Activated naive CD4-positive, alpha-beta T cell treated with anti-CD3 and anti-CD28 coated beads, Interleukin-2, amount 10 ng/mL, durations not matched to agents 7 days and 5 days (primary cell): ENCODE measurements around the gene TMEM200C.

Experiments used
- CTCF ChIA-PET: fragments of 350-600 bp; sonication (Branson Sonifier 250); formaldehyde crosslinking; loops from one replicate; lab custom pipeline; 2021; ENCODE audit warnings: antibody characterized with exemption; lab: Charles Lee
- DNase-seq: peaks from one replicate; pipeline ENCODE4 v3.0.0-alpha.2; 2020
- H3K27ac Mint-ChIP-seq: one replicate; pipeline ENCODE4 v1.8.0; 2021; ENCODE audit warnings: mild to moderate bottlenecking, moderate library complexity, mixed read lengths
- H3K27me3 Mint-ChIP-seq: one replicate; pipeline ENCODE4 v1.8.0; 2021; ENCODE audit warnings: mild to moderate bottlenecking, mixed read lengths
- H3K36me3 Mint-ChIP-seq: one replicate; pipeline ENCODE4 v1.8.0; 2021; ENCODE audit warnings: mixed read lengths
- H3K4me1 Mint-ChIP-seq: one replicate; pipeline ENCODE4 v1.8.0; 2021; ENCODE audit warnings: mixed read lengths
- H3K4me3 Mint-ChIP-seq: one replicate; pipeline ENCODE4 v1.8.0; 2021; ENCODE audit warnings: mild to moderate bottlenecking, moderate library complexity, mixed read lengths
- H3K9me3 Mint-ChIP-seq: one replicate; pipeline ENCODE4 v1.8.0; 2021; ENCODE audit warnings: mixed read lengths

Gene TMEM200C

GRCh38 chr18:5900262-5900661 lies 4.9 kb upstream of the TMEM200C start:
- H3K4me1 Mint-ChIP-seq, result no peaks in the 10 kb centered on the region
- CTCF ChIA-PET, result no interaction called here
- H3K27ac Mint-ChIP-seq, result no peak overlapping the region
- H3K9me3 Mint-ChIP-seq, result no peaks in the 10 kb centered on the region
- H3K4me3 Mint-ChIP-seq, result no peak overlapping the region
- H3K27me3 Mint-ChIP-seq, result peaks cover 40% of the 10 kb centered on the region
- no peaks in the 10 kb centered on the region for H3K36me3 Mint-ChIP-seq
- DNase-seq, result no peak

- H3K4me3 Mint-ChIP-seq, result no peak overlapping the region
- CTCF ChIA-PET, result no interaction called here
- H3K36me3 Mint-ChIP-seq, result no peaks in the 10 kb centered on the region
- no peaks in the 10 kb centered on the region for H3K4me1 Mint-ChIP-seq
- peaks cover 43% of the 10 kb centered on the region for H3K27me3 Mint-ChIP-seq
- no peaks in the 10 kb centered on the region for H3K9me3 Mint-ChIP-seq
- H3K27ac Mint-ChIP-seq, result no peak overlapping the region
- no peak for DNase-seq
These were observed 4.5 kb upstream of the TMEM200C start for GRCh38 chr18:5899835-5900234.

GRCh38 chr18:5895876-5896740 lies 786 bp upstream of the TMEM200C start:
- no peaks in the 10 kb centered on the region for H3K9me3 Mint-ChIP-seq
- H3K36me3 Mint-ChIP-seq, result no peaks in the 10 kb centered on the region
- CTCF ChIA-PET, result no interaction called here
- DNase-seq, result no peak
- H3K27ac Mint-ChIP-seq, result no peak overlapping the region
- peaks cover 80% of the 10 kb centered on the region for H3K27me3 Mint-ChIP-seq
- no peak overlapping the region for H3K4me3 Mint-ChIP-seq
- peaks cover 4% of the 10 kb centered on the region for H3K4me1 Mint-ChIP-seq

- CTCF ChIA-PET, result no interaction called here
- no peak overlapping the region for H3K4me3 Mint-ChIP-seq
- no peak overlapping the region for H3K27ac Mint-ChIP-seq
- DNase-seq, result no peak
- peaks cover 4% of the 10 kb centered on the region for H3K4me1 Mint-ChIP-seq
- no peaks in the 10 kb centered on the region for H3K36me3 Mint-ChIP-seq
- H3K9me3 Mint-ChIP-seq, result no peaks in the 10 kb centered on the region
- peaks cover 85% of the 10 kb centered on the region for H3K27me3 Mint-ChIP-seq
These were observed 567 bp downstream of the TMEM200C start for GRCh38 chr18:5894611-5895298.

GRCh38 chr18:5893956-5894610 lies 1.2 kb downstream of the TMEM200C start:
- H3K36me3 Mint-ChIP-seq, result no peaks in the 10 kb centered on the region
- no peak for DNase-seq
- CTCF ChIA-PET, result interaction anchor here (1.9 kb wide), 1 partner anchor 15 kb away, joined by 5 read pairs; no protein-coding TSS in a partner anchor
- H3K4me1 Mint-ChIP-seq, result peaks cover 4% of the 10 kb centered on the region
- H3K4me3 Mint-ChIP-seq, result no peak overlapping the region
- H3K27ac Mint-ChIP-seq, result no peak overlapping the region
- peaks cover 85% of the 10 kb centered on the region for H3K27me3 Mint-ChIP-seq
- no peaks in the 10 kb centered on the region for H3K9me3 Mint-ChIP-seq

GRCh38 chr18:5892823-5893431 lies 2.4 kb downstream of the TMEM200C start:
- no peak for DNase-seq
- Mint-ChIP-seq H3K27ac (no peak overlapping the region), H3K4me3 (no peak overlapping the region), H3K36me3 (no peaks in the 10 kb centered on the region), H3K27me3 (peaks cover 82% of the 10 kb centered on the region), H3K4me1 (peaks cover 4% of the 10 kb centered on the region), H3K9me3 (no peaks in the 10 kb centered on the region)
- CTCF ChIA-PET, result interaction anchor here (1.9 kb wide), 1 partner anchor 14 kb away, joined by 5 read pairs; no protein-coding TSS in a partner anchor

GRCh38 chr18:5891854-5892215 lies 3.5 kb downstream of the TMEM200C start:
- CTCF ChIA-PET, result no interaction called here
- H3K4me1 Mint-ChIP-seq, result peaks cover 4% of the 10 kb centered on the region
- DNase-seq, result no peak
- no peaks in the 10 kb centered on the region for H3K9me3 Mint-ChIP-seq
- no peak overlapping the region for H3K4me3 Mint-ChIP-seq
- H3K27ac Mint-ChIP-seq, result no peak overlapping the region
- no peaks in the 10 kb centered on the region for H3K36me3 Mint-ChIP-seq
- H3K27me3 Mint-ChIP-seq, result peaks cover 71% of the 10 kb centered on the region

- CTCF ChIA-PET, result no interaction called here
- no peaks in the 10 kb centered on the region for H3K36me3 Mint-ChIP-seq
- peaks cover 66% of the 10 kb centered on the region for H3K27me3 Mint-ChIP-seq
- no peaks in the 10 kb centered on the region for H3K9me3 Mint-ChIP-seq
- peaks cover 4% of the 10 kb centered on the region for H3K4me1 Mint-ChIP-seq
- no peak overlapping the region for H3K4me3 Mint-ChIP-seq
- H3K27ac Mint-ChIP-seq, result no peak overlapping the region
- DNase-seq, result no peak
These were observed 4.0 kb downstream of the TMEM200C start for GRCh38 chr18:5891184-5891853.

GRCh38 chr18:5890331-5891183 lies 4.8 kb downstream of the TMEM200C start:
- no peaks in the 10 kb centered on the region for H3K9me3 Mint-ChIP-seq
- no peak overlapping the region for H3K27ac Mint-ChIP-seq
- CTCF ChIA-PET, result interaction anchor here (0.5 to 1.2 kb wide), 2 partner anchors 22 to 649 kb away, joined by 3 read pairs; no protein-coding TSS in a partner anchor
- peaks cover 58% of the 10 kb centered on the region for H3K27me3 Mint-ChIP-seq
- no peak overlapping the region for H3K4me3 Mint-ChIP-seq
- peaks cover 4% of the 10 kb centered on the region for H3K4me1 Mint-ChIP-seq
- H3K36me3 Mint-ChIP-seq, result no peaks in the 10 kb centered on the region
- peak; percentile 40 for DNase-seq

GRCh38 chr18:5885361-5885760 lies 10.0 kb downstream of the TMEM200C start:
- Mint-ChIP-seq H3K27ac (no peak overlapping the region), H3K4me3 (no peak overlapping the region), H3K36me3 (no peaks in the 10 kb centered on the region), H3K4me1 (no peaks in the 10 kb centered on the region), H3K27me3 (peaks cover 14% of the 10 kb centered on the region), H3K9me3 (no peaks in the 10 kb centered on the region)
- CTCF ChIA-PET, result no interaction called here
- DNase-seq, result no peak

GRCh38 chr18:5884375-5884774 lies 10.9 kb downstream of the TMEM200C start:
- Mint-ChIP-seq H3K27me3 (peaks cover 4% of the 10 kb centered on the region), H3K4me3 (no peak overlapping the region), H3K4me1 (no peaks in the 10 kb centered on the region), H3K27ac (no peak overlapping the region), H3K9me3 (no peaks in the 10 kb centered on the region), H3K36me3 (no peaks in the 10 kb centered on the region)
- CTCF ChIA-PET, result no interaction called here
- DNase-seq, result no peak

- no peaks in the 10 kb centered on the region for H3K9me3 Mint-ChIP-seq
- no peaks in the 10 kb centered on the region for H3K4me1 Mint-ChIP-seq
- no peak overlapping the region for H3K27ac Mint-ChIP-seq
- no peak for DNase-seq
- H3K4me3 Mint-ChIP-seq, result no peak overlapping the region
- CTCF ChIA-PET, result interaction anchor here (0.6 to 2.5 kb wide), 8 partner anchors 9 to 643 kb away, joined by 3 to 14 read pairs (median 4); no protein-coding TSS in a partner anchor
- H3K36me3 Mint-ChIP-seq, result no peaks in the 10 kb centered on the region
- no peaks in the 10 kb centered on the region for H3K27me3 Mint-ChIP-seq
These were observed 15.8 kb downstream of the TMEM200C start for GRCh38 chr18:5879479-5879882.

- DNase-seq, result no peak
- CTCF ChIA-PET, result no interaction called here
- Mint-ChIP-seq H3K27me3 (no peaks in the 10 kb centered on the region), H3K27ac (no peak overlapping the region), H3K4me1 (no peaks in the 10 kb centered on the region), H3K9me3 (no peaks in the 10 kb centered on the region), H3K4me3 (no peak overlapping the region), H3K36me3 (no peaks in the 10 kb centered on the region)
These were observed 18.4 kb downstream of the TMEM200C start for GRCh38 chr18:5876891-5877290.
